GM21528 (cell line): Measurements from ENCODE around the gene RAMACL.
"Not testable (repeated sequence)": the region's sequence is repeated elsewhere in the genome, so short reads cannot be mapped to it uniquely, and the experiment has no call there.

Experiments used
- ATAC-seq: cut with Tn5 transposase; IDR thresholded peaks from one replicate; pipeline ENCODE4 v1.9.1; 2021; ENCODE audit warnings: mild to moderate bottlenecking, moderate library complexity; ENCODE audit not compliant: unreplicated experiment, low FRiP score

Gene RAMACL

GRCh38 chr6:166598441-166599138 is 12.1 kb upstream of the RAMACL start:
- no peak for ATAC-seq

- no peak for ATAC-seq
Observed at GRCh38 chr6:166597711-166598440, 11.4 kb upstream of the RAMACL start.

- ATAC-seq, result no peak
Observed at GRCh38 chr6:166596776-166597507, 10.5 kb upstream of the RAMACL start.

DNA sequence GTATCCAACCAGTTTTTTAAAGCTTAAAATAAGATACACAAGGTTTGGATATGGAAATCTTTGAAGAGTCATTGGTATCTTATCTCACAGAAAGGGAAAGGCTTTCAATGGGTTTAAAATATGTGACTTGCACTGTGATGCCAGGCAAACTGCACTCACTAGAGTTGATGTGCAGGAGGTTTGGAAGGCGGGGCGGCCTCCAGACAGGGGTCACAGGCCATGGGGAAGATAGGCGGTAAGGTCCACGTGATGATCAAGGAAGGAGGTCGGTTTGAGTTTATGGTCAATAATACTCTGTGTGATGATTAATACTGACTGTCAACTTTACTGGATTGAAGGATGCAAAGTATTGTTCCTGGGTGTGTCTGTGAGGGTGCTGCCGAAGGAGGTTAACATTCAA is 9.5 kb upstream of the RAMACL start:
- ATAC-seq, result no peak

- no peak for ATAC-seq
Observed at GRCh38 chr6:166595061-166595780, 8.7 kb upstream of the RAMACL start.

DNA sequence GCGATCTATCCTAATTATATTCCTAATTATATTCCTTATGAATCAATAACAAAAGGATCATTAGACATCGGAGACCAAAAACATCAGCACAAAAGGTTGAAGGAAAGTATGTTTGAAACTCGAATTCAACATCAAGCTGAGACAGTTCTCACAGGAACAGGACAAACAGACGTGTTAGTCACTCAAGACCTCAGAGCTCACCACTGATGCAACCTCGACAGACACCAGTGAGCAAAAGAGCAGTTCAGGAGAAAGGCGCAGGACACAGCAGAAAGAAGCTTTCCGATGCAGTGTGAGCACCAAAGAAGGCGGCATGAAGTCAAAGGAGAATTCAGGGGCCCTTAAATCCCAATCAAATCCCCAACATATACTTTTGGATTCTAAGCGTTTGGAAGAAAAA is 6.3 kb upstream of the RAMACL start:
- ATAC-seq, result no peak

DNA sequence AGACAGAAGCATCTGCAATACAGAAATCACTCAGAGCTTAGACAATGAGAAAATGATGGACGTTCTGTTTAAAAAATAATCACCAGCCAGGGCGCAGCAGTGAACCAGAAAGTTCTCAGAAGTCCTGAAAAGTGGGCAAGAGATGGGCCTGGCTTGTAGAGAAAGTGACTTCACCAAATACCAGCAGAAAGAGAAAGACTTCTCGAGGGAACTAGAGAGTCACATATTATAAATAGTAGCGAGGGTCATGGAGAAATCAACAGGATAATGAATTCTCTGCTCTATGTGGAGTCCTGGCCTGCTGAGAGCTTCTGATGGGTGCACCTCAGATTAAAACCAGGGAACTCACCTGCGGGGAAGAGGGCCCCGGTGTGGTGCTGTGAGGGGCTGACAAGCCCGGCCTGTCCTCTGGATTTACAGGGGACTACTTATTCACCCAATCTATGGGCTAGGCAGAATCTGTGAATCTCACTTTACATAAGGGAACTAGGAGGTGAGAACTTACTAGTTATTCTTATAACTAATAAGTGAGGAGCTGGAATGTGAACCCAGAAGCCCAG is 5.6 kb upstream of the RAMACL start:
- ATAC-seq, result no peak

GRCh38 chr6:166591026-166591425 is 4.5 kb upstream of the RAMACL start:
- no peak for ATAC-seq

DNA sequence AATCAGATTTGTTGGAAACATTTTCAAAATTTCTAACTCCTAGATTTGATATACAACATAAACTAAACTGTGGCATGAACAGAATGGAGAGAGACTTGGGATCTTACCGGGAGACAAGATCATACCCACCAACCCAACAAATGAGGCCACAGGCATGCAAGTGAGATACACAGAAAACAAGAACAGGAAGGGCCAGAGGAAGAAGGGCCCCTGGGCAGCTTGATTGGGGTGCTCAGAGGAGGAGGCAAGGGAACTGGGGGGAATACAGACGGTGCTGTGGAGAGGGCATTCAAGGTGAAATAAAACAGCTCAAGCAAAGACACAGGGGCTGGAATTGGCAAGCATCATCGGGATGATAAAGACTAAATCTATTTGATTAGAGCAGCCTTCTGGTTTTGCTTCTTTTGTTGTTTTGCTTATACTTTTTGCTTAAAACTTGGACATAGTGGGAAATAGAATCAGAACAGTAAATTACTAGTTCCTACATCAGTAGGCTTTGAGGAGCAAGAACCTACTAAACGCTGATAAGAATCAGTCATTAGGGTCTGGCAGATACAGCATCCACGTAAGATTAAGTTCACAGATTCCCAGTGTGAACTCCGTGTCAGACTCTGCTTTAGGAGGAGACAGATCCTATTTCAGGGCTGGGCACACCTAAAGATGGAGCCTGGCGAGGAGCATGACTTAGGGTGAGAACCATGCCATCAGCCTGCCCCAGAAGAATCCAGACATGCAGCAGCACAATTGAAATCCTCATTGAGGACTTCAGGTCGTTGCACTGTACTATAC is 3.5 kb upstream of the RAMACL start:
- ATAC-seq, result no peak

DNA sequence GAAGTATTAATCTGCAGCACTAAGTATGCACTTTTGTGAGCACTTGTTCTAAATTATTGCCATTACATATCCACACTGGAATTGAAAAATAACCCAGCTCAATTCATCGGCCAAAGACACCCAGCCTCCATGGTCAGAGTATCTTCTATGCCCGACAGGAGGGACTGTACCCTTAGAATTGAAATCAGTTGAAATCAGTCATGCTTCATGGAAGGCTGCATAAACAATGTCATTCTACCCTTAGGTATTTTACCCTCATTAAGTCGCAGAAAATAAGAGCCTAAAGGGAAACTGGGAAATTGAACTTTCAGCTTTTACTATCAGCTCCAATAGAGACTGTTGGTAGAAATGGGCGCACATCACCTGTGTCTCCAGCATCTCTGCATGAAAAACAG is 2.9 kb upstream of the RAMACL start:
- ATAC-seq, result no peak

GRCh38 chr6:166588691-166589336 is 2.3 kb upstream of the RAMACL start:
- peak; percentile 34 for ATAC-seq

- peak; percentile 89 for ATAC-seq
Observed at GRCh38 chr6:166587631-166588413, 1.3 kb upstream of the RAMACL start.

GRCh38 chr6:166584853-166585429 is 1.5 kb downstream of the RAMACL start:
- ATAC-seq, result no peak

- ATAC-seq, result no peak
Observed at GRCh38 chr6:166584155-166584554, 2.3 kb downstream of the RAMACL start.

- ATAC-seq, result no peak
Observed at GRCh38 chr6:166583230-166583965, 3.1 kb downstream of the RAMACL start.

- ATAC-seq, result no peak
Observed at GRCh38 chr6:166582258-166582657, 4.2 kb downstream of the RAMACL start.

DNA sequence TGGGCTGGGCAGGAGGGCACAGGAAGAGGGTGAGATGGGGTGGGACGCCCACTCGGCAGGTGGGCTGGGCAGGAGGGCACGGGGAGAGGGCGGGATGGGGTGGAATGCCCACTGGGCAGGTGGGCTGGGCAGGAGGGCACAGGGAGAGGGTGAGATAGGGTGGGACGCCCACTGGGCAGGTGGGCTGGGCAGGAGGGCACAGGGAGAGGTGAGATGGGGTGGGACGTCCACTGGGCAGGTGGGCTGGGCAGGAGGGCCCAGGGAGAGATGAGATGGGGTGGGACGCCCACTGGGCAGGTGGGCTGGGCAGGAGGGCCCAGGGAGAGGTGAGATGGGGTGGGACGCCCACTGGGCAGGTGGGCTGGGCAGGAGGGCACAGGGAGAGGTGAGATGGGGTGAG is 4.7 kb downstream of the RAMACL start:
- ATAC-seq, result not testable (repeated sequence)
